GM18951 (cell line): ENCODE measurements around the gene IRF4.

Experiments used
- POLR2A ChIP-seq: IDR thresholded peaks from 4 replicates; pipeline ENCODE4 v1.6.1; 2011; ENCODE audit warnings: mild to moderate bottlenecking; ENCODE audit not compliant: insufficient read length, insufficient read depth; ENCODE audit errors: extremely low read depth
- in situ Hi-C: fragments of 300-500 bp; cut with MboI; formaldehyde crosslinking; loops from one replicate; pipeline ENCODE4 v1.12.0; 2022; ENCODE audit warnings: low sequenced_read_pairs, mixed read lengths, inconsistent platforms; ENCODE audit not compliant: unreplicated experiment

Gene IRF4

GRCh38 chr6:357791-358341 lies 33.7 kb upstream of the IRF4 start:
- in situ Hi-C loops: no loop called here
- no peak for TF ChIP-seq POLR2A

DNA sequence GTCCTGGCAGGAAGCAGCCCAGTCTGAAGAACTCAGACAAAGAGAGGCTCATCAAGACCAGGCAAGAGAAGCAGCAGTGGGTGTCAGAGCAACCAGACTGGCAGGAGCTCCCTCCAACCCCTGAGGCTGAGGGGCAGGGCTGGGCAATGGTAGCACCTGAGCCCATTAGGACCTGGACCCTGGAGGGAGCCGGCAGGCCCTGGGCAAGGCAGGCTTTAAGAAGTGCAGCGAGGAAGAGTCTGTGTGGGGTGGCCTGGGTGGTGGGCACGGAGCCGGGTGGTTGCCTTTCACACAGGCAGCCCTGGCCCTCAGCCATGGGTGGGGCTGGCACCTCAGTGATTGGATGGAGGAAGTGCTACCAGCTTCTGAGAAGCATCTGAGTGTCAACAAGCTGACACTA lies 33.1 kb upstream of the IRF4 start:
- in situ Hi-C loops: no loop called here
- no peak for TF ChIP-seq POLR2A

DNA sequence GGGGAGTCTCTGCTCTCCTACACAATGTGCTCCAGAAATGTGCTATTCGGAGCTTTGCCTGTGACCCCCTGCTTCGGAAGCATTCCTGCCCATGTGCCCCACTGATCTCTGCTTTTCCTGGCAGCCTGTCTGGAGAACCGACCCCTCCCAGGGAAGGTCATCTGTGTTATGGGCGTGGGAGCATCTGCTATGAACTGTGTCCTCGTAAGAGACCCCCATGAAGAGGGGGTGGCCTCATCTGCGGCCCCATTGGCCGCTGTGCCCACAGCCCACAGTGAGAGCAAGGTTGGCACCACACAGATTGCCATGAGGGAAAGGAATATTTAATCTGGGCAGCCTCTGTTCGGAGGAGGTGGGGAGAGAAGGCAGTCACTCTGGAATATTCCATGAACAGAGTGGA lies 32.7 kb upstream of the IRF4 start:
- in situ Hi-C loops: no loop called here
- no peak for TF ChIP-seq POLR2A

- in situ Hi-C loops: no loop called here
- no peak for TF ChIP-seq POLR2A
Measured at GRCh38 chr6:359261-360035, 32.1 kb upstream of the IRF4 start.

GRCh38 chr6:360349-360748 lies 31.2 kb upstream of the IRF4 start:
- in situ Hi-C loops: no loop called here
- TF ChIP-seq POLR2A: no peak

- in situ Hi-C loops: no loop called here
- TF ChIP-seq POLR2A: no peak
Measured at GRCh38 chr6:360764-361373, 30.7 kb upstream of the IRF4 start.

DNA sequence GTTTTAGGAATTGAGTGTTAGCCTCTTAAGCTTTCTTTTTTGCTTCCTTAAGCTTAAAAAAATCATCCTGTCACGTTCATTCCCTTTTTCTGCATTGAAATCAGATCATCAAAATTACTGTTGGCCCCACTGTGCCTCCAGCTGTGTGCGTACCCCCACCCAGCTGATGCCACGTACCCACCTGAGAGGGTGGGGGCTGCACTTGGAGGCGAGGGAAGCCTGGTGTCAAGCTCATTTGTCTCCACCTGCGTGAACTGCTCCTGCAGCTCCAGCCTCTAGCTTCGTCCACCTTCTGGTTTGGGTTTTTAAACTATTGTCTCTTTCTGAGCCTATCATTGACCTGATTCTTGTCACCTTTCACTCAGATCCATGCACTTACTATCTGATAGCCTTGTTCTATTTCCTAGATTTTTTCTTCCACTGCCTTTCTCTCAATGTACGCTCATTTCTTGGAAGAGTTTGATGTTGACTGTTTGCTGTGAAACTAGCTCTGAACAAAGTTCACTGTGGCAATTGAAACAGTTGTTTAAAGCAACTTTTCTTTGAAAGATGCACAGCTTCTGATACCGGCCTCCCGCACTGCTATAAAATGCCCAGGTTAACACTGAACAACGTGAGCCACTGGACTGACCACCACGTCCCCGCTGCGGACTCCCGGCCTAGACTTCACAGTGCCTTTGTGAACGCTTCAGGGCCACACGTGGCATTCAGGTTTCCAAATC lies 30.0 kb upstream of the IRF4 start:
- in situ Hi-C loops: no loop called here
- TF ChIP-seq POLR2A: no peak

DNA sequence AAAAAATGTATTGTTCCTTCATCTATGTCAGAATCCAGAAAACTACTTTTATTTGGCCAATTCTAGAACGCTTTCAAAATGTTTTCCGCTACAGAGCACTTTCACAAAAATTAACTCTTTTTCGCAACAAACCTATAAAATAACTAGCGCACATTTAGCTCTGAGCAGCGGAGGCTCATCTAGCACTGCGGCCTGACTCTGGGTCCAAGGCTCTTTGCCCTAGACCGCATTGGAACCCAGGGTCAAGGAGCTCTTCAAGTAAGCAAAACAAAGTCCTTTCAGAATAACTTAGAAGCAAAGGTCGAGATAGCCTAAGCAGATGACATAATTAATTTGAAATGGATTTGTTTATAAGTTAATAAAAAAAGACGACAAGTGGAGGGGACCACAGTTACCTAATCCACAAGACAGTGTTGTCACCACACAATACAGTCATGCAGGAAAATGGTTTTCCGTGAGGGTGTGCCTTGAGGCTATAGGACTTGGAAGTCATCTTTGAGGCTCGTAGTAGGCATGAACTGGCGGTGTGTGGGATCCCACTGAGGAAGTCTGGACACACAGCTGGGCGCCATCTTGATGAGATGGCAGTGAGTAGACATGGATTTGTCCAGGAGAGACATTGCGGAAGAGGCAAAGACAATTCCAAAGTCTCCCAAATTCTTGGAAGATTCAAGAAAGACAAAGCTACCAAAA lies 29.2 kb upstream of the IRF4 start:
- in situ Hi-C loops: no loop called here
- no peak for TF ChIP-seq POLR2A

- TF ChIP-seq POLR2A: no peak
- in situ Hi-C loops: no loop called here
Measured at GRCh38 chr6:362924-363249, 28.7 kb upstream of the IRF4 start.

DNA sequence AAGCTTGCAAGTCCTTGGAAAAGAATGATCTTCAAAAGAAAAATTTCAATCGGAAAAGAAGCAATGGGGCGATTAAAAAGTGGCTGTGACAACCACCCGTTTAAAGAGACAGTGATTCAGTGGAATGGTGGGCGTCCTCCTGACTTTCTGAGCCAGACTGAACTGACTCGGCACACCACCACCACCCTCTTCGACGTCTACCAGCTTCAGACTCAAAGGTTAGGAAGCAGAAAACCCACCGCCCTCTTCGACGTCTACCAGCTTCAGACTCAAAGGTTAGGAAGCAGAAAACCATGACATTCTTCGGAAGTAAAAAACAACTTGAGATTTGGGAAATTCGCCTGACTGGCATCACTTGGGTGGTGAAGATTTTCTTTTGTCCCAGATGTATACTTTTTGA lies 28.3 kb upstream of the IRF4 start:
- in situ Hi-C loops: no loop called here
- TF ChIP-seq POLR2A: no peak

DNA sequence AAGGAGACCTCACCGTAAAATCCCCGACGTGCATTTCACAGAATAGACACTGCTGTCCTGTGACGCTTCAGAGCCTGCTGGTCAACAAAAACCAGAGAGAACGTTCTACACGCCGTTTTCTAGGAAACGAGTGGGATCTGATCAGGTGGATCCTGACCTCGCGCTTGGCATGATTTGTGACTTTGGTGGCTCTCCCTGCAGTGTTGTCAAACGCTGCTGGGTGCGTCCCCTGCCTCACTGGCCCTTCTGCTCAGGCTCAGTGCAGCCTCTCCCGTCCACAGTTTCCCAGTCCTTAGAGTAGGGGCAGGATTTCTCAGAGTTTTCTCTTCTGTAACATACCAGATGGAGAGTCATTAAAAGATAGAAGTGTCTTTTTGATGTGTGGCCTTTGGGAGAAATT lies 27.6 kb upstream of the IRF4 start:
- in situ Hi-C loops: no loop called here
- no peak for TF ChIP-seq POLR2A

GRCh38 chr6:364609-365540 lies 26.7 kb upstream of the IRF4 start:
- TF ChIP-seq POLR2A: no peak
- in situ Hi-C loops: no loop called here
